AG09319 (cell line): ENCODE results near the gene WDR54.
"Not testable (repeated sequence)": the region's sequence is repeated elsewhere in the genome, so short reads cannot be mapped to it uniquely, and the experiment has no call there.

ENCODE experiments used
- DNase-seq: peaks from one replicate; pipeline ENCODE4 v3.0.0-alpha.2; 2010; ENCODE audit warnings: low read depth; ENCODE audit errors: extremely low read depth
- TF ChIP-seq, protein P1 (sequence below): IDR thresholded peaks from 2 replicates; pipeline ENCODE4 v1.5.1; 2011; ENCODE audit warnings: low read depth, mild to moderate bottlenecking, inconsistent platforms, low read length, moderate library complexity

WDR54 gene

DNA sequence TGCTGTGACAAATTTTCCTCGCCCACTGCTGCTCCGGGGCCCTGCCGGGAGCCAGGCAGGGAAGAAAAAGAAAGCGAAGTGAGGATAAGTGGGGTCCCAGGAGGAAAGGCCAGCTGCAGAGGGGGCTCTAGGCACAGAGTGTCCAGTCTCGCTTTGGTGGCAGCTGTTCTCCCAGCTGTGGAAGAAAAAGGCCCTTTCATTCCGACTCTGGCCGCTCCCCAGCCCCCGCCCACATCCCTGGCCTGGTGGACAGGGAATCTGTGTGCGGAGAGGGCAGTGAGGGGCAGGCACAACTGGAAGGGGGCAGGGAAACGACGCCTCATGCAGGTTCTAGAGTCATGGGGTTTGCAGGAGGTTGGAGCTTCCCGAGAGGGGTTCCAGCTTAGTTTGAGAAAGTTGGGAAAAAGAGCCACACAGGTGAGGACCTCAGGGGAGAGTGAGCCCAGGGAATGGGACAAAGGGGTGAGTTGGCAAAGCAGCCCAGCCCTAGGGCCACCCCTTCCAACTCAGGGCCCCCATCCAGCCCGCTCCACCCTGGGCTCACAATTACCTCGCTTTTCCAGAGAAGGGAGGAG, 18.4 kb downstream of the WDR54 start:
- TF ChIP-seq, protein P1, sequence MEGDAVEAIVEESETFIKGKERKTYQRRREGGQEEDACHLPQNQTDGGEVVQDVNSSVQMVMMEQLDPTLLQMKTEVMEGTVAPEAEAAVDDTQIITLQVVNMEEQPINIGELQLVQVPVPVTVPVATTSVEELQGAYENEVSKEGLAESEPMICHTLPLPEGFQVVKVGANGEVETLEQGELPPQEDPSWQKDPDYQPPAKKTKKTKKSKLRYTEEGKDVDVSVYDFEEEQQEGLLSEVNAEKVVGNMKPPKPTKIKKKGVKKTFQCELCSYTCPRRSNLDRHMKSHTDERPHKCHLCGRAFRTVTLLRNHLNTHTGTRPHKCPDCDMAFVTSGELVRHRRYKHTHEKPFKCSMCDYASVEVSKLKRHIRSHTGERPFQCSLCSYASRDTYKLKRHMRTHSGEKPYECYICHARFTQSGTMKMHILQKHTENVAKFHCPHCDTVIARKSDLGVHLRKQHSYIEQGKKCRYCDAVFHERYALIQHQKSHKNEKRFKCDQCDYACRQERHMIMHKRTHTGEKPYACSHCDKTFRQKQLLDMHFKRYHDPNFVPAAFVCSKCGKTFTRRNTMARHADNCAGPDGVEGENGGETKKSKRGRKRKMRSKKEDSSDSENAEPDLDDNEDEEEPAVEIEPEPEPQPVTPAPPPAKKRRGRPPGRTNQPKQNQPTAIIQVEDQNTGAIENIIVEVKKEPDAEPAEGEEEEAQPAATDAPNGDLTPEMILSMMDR = no peak
- DNase-seq = no peak

DNA sequence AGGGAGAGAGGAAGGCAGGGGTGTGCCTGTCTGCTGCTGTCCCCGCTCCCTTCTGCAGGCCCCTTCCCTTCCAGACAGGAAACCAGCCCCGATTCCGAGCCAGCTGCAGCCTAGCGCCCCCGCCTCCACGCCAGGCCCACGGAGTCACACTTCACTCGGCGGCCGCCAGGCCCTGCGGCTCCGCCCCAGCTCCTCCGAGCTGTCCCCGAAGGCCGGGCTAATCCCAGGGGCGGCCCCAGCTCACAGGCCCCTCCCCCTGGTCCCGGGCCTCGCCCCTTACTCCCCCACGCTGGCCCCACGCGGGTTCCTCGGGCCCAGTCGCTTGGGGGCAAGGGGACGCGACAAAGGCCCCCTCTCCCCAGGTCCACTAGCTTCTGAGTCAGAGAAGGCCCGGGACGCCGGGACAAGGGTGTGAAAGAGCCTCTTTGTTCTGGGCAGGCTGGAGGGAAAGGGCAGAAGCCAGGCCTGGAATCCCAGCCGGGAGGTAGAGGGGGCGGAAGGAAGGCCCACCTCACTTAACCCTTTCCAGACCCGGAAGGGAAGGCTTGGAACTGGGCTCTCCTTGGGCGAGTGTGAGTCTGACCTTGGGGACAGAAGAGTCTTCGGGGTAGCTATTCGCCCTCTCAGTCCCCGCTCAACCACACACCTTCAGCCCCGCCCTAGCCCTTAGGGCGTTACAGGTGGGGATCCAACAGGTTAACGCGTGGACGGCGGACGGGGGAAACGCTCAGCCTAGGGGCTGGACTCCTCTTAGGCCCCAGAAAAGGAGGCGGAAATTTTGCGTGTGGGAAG, 19.0 kb downstream of the WDR54 start:
- TF ChIP-seq, protein P1 = peak; percentile 13
- no peak for DNase-seq

DNA sequence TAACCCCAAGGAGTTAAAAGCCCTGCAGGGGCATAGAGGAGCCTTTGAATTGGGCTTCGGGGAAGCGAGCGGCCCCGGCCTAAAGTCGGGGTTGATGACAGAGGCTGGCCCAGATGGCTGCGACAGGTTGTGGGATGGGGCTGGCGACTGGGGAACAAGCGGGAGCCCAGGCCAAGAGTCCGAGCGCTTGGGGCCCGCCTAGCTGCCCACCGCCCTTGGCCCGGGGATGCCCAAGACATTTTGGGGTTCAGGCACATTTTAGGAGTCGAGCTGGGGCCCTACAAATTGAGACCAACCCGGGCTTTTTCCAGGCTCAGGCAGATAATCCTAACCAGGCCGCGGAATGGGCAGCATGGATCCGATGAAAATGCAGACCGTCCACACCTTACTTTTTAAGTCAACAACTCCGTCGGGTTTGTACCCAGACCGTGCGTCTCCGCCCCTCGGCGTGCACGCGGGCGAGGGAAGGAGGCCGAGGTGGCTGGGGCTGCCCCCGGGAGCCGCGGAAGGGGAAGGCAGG, 19.7 kb downstream of the WDR54 start:
- TF ChIP-seq, protein P1 = no peak
- DNase-seq = no peak

DNA sequence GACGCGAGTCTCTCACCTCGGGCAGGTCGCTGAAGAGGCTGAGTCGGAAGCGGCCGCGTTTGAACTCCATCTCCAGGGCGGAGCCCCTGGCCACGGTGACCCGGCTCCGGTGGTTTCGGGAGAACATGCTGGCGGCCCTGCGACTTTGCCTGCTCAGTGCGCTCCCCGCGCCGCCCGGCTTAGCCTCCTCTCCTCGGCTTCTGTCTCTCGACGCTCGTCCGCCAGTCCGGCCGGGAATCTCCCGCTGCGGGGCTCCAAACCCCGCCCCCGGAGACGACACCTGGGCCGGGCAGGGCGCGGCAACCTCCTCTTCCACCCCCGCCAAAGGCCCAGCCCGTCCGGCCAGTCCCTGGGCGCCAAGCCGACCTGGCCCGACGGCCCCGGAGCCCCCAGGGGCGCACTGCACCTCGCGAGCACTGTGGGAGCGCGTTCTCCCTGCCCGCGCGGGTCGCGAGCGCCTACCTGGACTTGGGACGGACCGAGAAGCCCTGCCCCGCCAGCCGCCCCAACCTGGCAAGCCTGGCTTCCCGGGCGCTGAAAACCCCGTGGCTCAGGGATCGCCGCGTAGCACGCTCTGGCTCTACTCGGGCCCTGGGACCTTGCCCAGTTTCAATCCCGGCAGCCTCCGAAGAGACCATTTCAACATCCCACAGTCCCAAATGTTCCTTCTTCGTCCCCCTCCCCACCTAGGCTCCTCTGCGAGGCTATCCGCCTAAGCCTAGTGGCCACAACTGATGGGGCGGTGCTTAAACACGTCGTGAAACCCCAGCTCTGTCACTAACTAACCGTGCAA, 20.4 kb downstream of the WDR54 start, which contains the start of gene RTKN:
Gene RTKN (minus strand): TSS at position 248 of the 793 bp plus-strand sequence. CDS start 121 bp downstream, at position 127.
- TF ChIP-seq, protein P1 = no peak
- DNase-seq = no peak

DNA sequence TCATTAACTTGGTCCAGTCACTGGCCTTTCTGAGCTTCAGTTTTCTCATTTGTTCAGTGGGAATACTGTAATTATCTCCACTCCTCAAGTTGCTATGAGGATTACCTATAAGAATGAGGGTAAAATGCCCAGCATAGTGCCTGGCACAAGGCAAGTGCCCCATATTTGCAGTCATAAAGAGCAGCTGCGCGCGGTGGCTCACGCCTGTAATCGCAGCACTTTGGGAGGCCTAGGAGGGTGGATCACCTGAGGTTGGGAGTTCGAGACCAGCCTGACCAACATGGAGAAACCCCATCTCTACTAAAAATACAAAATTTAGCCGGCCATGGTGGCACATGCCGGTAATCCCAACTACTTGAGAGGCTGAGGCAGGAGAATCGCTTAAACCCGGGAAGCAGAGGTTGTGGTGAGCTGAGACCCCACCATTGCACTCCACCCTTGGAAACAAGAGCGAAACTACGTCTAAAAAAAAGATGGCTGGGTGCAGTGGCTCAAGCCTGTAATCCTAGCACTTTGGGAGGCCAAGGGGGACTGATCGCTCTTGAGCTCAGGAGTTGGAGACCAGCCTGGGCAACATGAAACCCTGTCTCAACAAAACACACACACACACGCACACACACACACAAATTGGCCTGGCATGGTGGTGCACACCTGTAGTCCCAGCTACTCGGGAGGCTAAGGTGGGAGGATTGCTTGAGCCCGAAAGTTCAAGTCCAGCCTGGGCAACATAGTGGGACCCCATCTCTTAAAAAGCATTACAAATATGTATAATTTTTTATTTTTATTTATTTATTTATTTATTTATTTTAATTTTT, 21.2 kb downstream of the WDR54 start:
- DNase-seq = not testable (repeated sequence)

DNA sequence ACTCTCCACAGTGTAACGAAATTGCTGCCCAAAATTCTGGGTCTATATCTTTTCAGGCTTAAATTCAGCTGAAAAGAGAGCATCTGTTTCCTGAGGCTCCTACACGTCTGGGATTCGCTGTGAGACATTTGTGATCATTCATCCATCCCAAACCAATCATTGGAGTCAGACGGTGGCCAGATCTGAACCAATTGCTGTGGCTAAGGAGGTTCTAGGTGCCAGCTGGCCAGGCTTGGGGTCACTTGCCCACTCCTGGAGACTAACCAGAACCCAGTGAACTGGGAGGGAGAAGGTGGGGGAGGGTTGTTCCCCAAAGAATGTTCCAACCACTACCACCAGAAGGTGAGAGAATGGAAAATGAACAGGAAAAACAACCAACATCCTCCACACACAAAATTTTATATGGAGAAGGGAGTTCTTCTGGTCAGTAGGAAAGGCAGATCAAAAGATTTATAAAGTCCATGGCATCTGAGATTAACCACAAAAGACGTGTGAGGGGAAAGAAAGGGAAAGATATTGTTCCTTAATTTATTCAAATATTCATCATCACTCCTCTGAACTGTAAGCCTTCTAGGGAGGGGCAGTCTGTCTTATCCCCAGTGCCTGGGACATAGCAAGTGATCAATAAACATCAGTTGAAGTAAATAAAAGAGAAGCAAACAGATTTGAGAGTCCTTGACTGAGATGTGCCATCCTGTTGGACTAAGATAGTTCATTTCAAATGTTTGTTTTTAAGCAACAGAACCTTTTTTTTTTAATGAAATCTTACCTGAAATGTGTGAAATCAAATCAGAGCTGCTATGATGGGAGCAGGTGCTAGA, 23.2 kb downstream of the WDR54 start:
- no peak for DNase-seq
- TF ChIP-seq, protein P1 = no peak
